CD8-positive, alpha-beta memory T cell (primary cell): Measurements from ENCODE around the gene C18orf54. TPM values are rescaled to one million over a fixed set of nuclear protein-coding genes. Genes with fewer than 3 reads are reported as not detected.
A peak's percentile ranks its signal among the peaks of the same experiment; 100 is the strongest.
"Not testable (repeated sequence)": the region's sequence is repeated elsewhere in the genome, so short reads cannot be mapped to it uniquely, and the experiment has no call there.

ENCODE experiments used
- CTCF ChIA-PET: fragments of 350-600 bp; sonication (Branson Sonifier 250); formaldehyde crosslinking; loops from one replicate; lab custom pipeline; 2021; ENCODE audit warnings: antibody characterized with exemption; lab: Charles Lee
- POLR2A ChIA-PET: fragments of 350-600 bp; sonication (Branson Sonifier 250); formaldehyde crosslinking; loops from one replicate; lab custom pipeline; 2021; ENCODE audit warnings: antibody characterized with exemption; lab: Charles Lee
- DNase-seq, 5 donors: peaks; one replicate each; pipeline versions ENCODE4 v3.0.0 to v3.0.0-alpha.2; 2020 to 2022; ENCODE audit warnings: mixed read lengths in 1 of 5
- H3K27ac ChIP-seq: one replicate; pipeline ENCODE4 v1.7.0; 2013; ENCODE audit warnings: low read depth, mild to moderate bottlenecking, low read length, moderate library complexity
- H3K27me3 ChIP-seq: 2 replicates; pipeline ENCODE4 v1.7.0; 2013; ENCODE audit warnings: low read length, mild to moderate bottlenecking; ENCODE audit not compliant: insufficient read depth, poor library complexity, severe bottlenecking
- H3K36me3 ChIP-seq: 2 replicates; pipeline ENCODE4 v1.7.0; 2013; ENCODE audit warnings: mild to moderate bottlenecking, low read length, moderate library complexity; ENCODE audit not compliant: insufficient read depth
- H3K4me1 ChIP-seq: 2 replicates; pipeline ENCODE4 v1.7.0; 2013; ENCODE audit warnings: mild to moderate bottlenecking, low read length, moderate library complexity; ENCODE audit not compliant: insufficient read depth
- H3K4me3 ChIP-seq: 2 replicates; pipeline ENCODE4 v1.7.0; 2013; ENCODE audit warnings: mild to moderate bottlenecking, low read length
- H3K9me3 ChIP-seq: 2 replicates; pipeline ENCODE4 v1.7.0; 2013; ENCODE audit warnings: mild to moderate bottlenecking, low read length
- H3K27ac Mint-ChIP-seq, 8 donors: one replicate each; pipeline ENCODE4 v1.8.0; 2020 to 2021; ENCODE audit warnings: mixed read lengths in 8 of 8, mild to moderate bottlenecking in 6 of 8, inconsistent platforms in 3 of 8, moderate library complexity in 3 of 8
- H3K27me3 Mint-ChIP-seq, 2 donors: one replicate each; pipeline ENCODE4 v1.8.0; 2020 to 2021; ENCODE audit warnings: mixed read lengths in 2 of 2, mild to moderate bottlenecking in 1 of 2, moderate library complexity in 1 of 2
- H3K36me3 Mint-ChIP-seq, 3 donors: one replicate each; pipeline ENCODE4 v1.8.0; 2020 to 2021; ENCODE audit warnings: mixed read lengths in 3 of 3, inconsistent platforms in 1 of 3, mild to moderate bottlenecking in 1 of 3
- H3K4me1 Mint-ChIP-seq, 3 donors: one replicate each; pipeline ENCODE4 v1.8.0; 2020 to 2021; ENCODE audit warnings: mixed read lengths in 3 of 3, inconsistent platforms in 1 of 3, mild to moderate bottlenecking in 1 of 3
- H3K4me3 Mint-ChIP-seq, 7 donors: one replicate each; pipeline ENCODE4 v1.8.0; 2020 to 2021; ENCODE audit warnings: mixed read lengths in 7 of 7, mild to moderate bottlenecking in 6 of 7, moderate library complexity in 4 of 7, inconsistent platforms in 2 of 7
- H3K9me3 Mint-ChIP-seq, 5 donors: one replicate each; pipeline ENCODE4 v1.8.0; 2020 to 2022; ENCODE audit warnings: mixed read lengths in 5 of 5, mild to moderate bottlenecking in 3 of 5, moderate library complexity in 2 of 5, inconsistent platforms in 1 of 5
- polyA plus RNA-seq: library from polyadenylated mRNA; unstranded; fragments of 300-500 nt; fragmentation: Illumina TruSeq; gene quantifications from one replicate; pipeline ENCODE4 v1.2.3, GENCODE V29; 2021
- total RNA-seq, 2 experiments: library from RNA; stranded (reverse); gene quantifications; one replicate each; pipeline ENCODE4 v1.2.3, GENCODE V29; 2021

Gene C18orf54
- 10 to 100 TPM; 10.1 to 10.6 TPM for total RNA-seq
- 1.1 TPM for polyA plus RNA-seq

DNA sequence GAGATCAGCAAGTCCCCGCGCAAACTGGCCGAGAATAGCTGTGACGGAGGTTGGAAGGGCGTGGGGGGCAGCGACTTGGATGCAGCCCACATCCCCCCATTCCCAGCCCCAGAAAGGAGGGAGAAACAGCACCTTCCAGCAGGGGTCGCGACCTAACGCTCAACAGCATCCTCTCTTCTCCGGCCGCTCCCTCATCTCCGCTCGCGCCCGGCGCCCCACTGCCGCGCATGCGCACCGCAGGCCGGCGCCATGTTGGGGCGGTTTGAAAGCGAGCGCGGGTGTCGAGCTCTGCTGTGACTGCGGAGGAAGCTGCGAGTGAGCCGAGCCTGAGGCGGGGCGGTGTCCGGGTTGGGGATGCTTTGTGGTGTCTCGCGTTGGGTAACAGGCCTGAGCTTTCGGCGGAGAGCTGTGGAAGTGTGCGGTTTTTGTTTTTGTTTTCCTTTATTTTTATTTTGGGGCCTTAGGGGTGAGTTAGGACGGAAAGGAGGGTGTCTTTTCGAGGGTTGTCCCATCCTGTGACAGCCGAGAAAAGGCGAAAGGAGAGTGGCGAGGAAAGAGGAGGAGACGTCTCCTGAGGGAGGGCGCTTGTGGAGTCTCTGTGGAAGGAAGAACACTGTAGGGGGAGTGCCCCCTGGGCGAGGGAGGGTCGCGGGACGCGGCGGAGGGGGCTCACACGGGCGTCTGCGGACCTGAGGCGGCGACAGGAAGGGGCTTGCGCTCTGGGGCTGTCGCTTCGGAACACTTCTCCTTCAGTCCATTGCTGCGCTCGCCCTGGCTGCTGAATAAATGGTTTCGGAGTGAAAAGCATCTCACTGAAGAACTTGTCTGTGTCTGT is at the start of gene C18orf54, which contains the start of gene STARD6:
Gene C18orf54, plus strand, starts transcription at position 247 of the 835 bp plus-strand sequence. CDS start 2,667 bp downstream, outside the sequence.
Gene STARD6, minus strand, starts transcription at position 199 of the 835 bp plus-strand sequence. CDS start 3,285 bp downstream, outside the sequence.
- H3K27ac ChIP-seq = peak within 1 kb of the TSS; percentile 81
- DNase-seq = peak; percentile 84 to 93 (median 90)
- Mint-ChIP-seq H3K4me1 (peaks cover 16 to 23% (median 22%) of the 10 kb centered on the region in 3 donors), H3K27me3 (peaks cover 0 to 3% of the 10 kb centered on the region in 2 donors), H3K9me3 (no peaks in the 10 kb centered on the region), H3K27ac (peak within 1 kb of the TSS; percentile 80 to 99 (median 96)), H3K36me3 (peaks cover 0 to 15% (median 3%) of the 10 kb centered on the region in 3 donors), H3K4me3 (peak within 1 kb of the TSS; percentile 95 to 100 (median 97))
- no peaks in the 10 kb centered on the region for H3K27me3 ChIP-seq
- CTCF ChIA-PET = interaction anchor here (0.6 to 2.0 kb wide), 16 partner anchors 8 to 156 kb away, joined by 3 to 13 read pairs (median 3); partner anchors contain the start of genes MBD2 and POLI
- peaks cover 12% of the 10 kb centered on the region for H3K4me1 ChIP-seq
- no peaks in the 10 kb centered on the region for H3K9me3 ChIP-seq
- no peaks in the 10 kb centered on the region for H3K36me3 ChIP-seq
- POLR2A ChIA-PET = interaction anchor here (0.6 to 1.2 kb wide), 6 partner anchors 88 to 135 kb away, joined by 3 to 5 read pairs (median 4); partner anchors contain the start of genes MBD2 and POLI
- peak within 1 kb of the TSS; percentile 95 for H3K4me3 ChIP-seq

DNA sequence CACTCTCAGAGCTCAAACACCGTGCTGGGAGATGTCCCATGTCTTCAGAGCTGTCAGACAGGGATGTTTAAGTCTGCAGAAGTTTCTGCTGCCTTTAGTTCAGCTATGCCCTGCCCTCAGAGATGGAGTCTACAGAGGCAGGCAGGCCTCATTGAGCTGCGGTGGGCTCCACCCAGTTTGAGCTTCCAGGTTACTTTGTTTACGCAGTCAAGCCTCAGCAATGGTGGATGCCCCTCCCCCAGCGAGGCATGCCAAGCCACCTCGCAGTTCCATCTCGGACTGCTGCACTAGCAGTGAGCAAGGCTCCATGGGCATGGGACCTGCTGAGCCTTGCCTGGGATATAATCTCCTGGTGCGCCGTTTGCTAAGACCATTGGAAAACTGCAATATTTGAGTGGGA is 48.1 kb upstream of the C18orf54 start:
- H3K27ac ChIP-seq, H3K9me3 ChIP-seq, H3K27ac Mint-ChIP-seq, H3K27me3 ChIP-seq, POLR2A ChIA-PET, H3K36me3 ChIP-seq, H3K27me3 Mint-ChIP-seq, DNase-seq, H3K9me3 Mint-ChIP-seq, H3K4me3 ChIP-seq, H3K36me3 Mint-ChIP-seq, CTCF ChIA-PET, H3K4me1 ChIP-seq, H3K4me1 Mint-ChIP-seq, H3K4me3 Mint-ChIP-seq: not testable (repeated sequence)

DNA sequence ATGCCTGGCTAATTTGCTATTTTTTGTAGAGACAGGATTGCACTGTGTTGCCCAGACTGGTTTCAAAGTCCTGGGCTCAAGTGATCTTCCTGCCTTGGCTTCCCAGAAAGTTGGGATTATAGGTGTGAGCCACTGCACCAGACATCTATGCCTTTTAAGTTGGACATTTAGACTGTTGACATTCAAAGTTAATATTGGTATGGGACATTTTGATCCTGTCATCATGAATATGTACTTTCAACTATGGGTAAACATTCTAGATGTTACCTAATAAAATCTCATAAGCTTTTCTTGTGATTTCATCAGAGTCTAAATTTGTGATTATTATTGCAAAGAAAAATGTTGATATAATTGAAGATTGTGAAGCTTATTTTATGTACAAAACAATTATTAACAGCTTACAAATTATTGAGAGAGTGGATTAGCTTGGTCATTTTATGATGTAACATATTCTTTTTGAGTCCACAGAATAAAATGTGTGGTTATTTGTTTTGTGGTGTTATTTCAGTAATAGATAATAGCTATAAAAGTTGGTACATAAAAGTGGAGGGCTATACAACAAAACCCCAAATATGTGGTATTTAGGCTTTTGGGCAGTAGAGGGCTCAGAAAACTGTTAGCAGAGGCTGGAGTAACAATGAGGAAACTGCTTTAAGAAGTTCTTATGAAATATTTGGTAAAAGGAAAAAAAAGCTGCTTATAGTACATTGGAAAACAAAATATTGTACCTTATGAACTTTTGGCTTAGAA is 41.5 kb upstream of the C18orf54 start:
- ChIA-PET POLR2A (no interaction called here), CTCF (no interaction called here)
- Histone ChIP-seq H3K4me1 (no peaks in the 10 kb centered on the region), H3K27me3 (no peaks in the 10 kb centered on the region), H3K36me3 (no peaks in the 10 kb centered on the region), H3K4me3 (no peak overlapping the region), H3K9me3 (no peaks in the 10 kb centered on the region), H3K27ac (no peak overlapping the region)
- H3K36me3 Mint-ChIP-seq = no peaks in the 10 kb centered on the region
- H3K27ac Mint-ChIP-seq = no peak overlapping the region
- H3K4me1 Mint-ChIP-seq = no peaks in the 10 kb centered on the region
- H3K4me3 Mint-ChIP-seq = no peak overlapping the region
- H3K9me3 Mint-ChIP-seq = no peaks in the 10 kb centered on the region
- peaks cover 0 to 27% of the 10 kb centered on the region in 2 donors for H3K27me3 Mint-ChIP-seq
- no peak for DNase-seq

DNA sequence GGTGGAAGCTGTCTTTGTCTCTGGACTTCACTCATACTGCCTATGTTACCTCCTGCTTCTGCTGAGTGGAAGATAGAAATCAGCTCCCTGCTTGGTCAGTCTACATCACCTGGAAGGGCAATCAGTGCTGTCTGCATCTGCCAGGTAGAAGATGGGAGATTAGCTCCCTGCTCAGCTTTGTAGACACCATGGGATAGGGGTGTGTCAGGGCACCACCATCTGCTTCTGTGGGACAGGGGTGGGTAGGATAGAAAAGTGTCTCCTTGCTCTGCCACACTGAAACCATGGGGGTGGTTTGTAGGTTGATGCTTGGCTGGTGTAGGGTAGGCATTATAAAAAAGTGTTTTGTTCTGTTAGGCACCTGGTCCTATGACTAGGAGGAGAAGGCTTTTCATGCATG is 34.1 kb upstream of the C18orf54 start:
- Histone ChIP-seq H3K27me3 (no peaks in the 10 kb centered on the region), H3K27ac (no peak overlapping the region), H3K36me3 (no peaks in the 10 kb centered on the region), H3K9me3 (no peaks in the 10 kb centered on the region), H3K4me1 (no peaks in the 10 kb centered on the region), H3K4me3 (no peak overlapping the region)
- H3K27me3 Mint-ChIP-seq = peaks cover 0 to 17% of the 10 kb centered on the region in 2 donors
- H3K9me3 Mint-ChIP-seq = no peaks in the 10 kb centered on the region
- CTCF ChIA-PET = no interaction called here
- no peak overlapping the region for H3K4me3 Mint-ChIP-seq
- no peaks in the 10 kb centered on the region for H3K36me3 Mint-ChIP-seq
- no peaks in the 10 kb centered on the region for H3K4me1 Mint-ChIP-seq
- POLR2A ChIA-PET = no interaction called here
- no peak overlapping the region for H3K27ac Mint-ChIP-seq
- DNase-seq = no peak

DNA sequence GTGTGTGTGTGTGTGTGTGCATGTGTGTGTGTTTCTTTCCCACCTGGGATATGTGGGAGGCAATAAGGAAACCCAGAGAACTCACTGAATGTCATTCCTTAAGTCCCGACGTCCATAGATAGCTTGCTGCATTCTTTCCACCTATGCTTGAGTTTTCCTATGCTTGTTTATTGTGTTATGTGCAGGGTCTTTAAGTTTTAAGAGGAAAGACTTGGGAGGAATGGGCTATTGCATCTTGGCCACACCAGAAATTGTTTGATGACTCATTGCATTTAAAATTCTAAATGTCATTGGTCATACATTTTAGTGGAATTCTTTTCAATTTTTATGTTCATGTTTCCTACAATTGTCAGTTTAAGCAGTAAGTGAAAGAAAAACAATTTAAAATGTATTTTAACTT is 33.7 kb upstream of the C18orf54 start:
- no peaks in the 10 kb centered on the region for H3K4me1 ChIP-seq
- Mint-ChIP-seq H3K9me3 (no peaks in the 10 kb centered on the region), H3K4me1 (no peaks in the 10 kb centered on the region), H3K4me3 (no peak overlapping the region), H3K27me3 (peaks cover 0 to 14% of the 10 kb centered on the region in 2 donors), H3K36me3 (no peaks in the 10 kb centered on the region), H3K27ac (no peak overlapping the region)
- H3K9me3 ChIP-seq = no peaks in the 10 kb centered on the region
- no peak for DNase-seq
- H3K27ac ChIP-seq = no peak overlapping the region
- no peaks in the 10 kb centered on the region for H3K36me3 ChIP-seq
- ChIA-PET POLR2A (no interaction called here), CTCF (no interaction called here)
- no peaks in the 10 kb centered on the region for H3K27me3 ChIP-seq
- H3K4me3 ChIP-seq = no peak overlapping the region

DNA sequence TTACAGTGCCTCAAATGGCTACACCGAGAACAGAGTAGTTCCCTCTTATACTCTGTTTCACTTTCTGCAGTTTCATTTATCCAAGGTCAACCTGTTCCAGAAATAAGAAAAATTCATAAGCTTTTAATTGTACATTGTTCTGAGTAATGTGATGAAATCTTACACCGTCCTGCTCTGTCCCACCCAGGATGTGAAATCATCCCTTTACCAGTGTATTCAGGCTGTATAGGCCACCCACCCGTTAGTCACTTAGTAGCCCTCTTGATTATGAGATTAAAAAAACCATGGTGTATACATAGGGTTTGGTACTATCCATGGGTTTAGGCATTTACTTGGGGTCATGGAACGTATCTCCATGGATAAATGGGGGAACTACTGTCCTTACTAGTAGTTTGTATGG is 29.9 kb upstream of the C18orf54 start:
- ChIA-PET POLR2A (no interaction called here), CTCF (no interaction called here)
- no peaks in the 10 kb centered on the region for H3K36me3 Mint-ChIP-seq

GRCh38 chr18:54329787-54330186 is 27.9 kb upstream of the C18orf54 start:
- no peaks in the 10 kb centered on the region for H3K27me3 ChIP-seq
- no peaks in the 10 kb centered on the region for H3K36me3 ChIP-seq
- H3K27ac Mint-ChIP-seq = no peak overlapping the region
- H3K27me3 Mint-ChIP-seq = peaks cover 1 to 12% of the 10 kb centered on the region in 2 donors
- no peak overlapping the region for H3K4me3 Mint-ChIP-seq
- DNase-seq = no peak
- H3K36me3 Mint-ChIP-seq = no peaks in the 10 kb centered on the region
- no peaks in the 10 kb centered on the region for H3K4me1 ChIP-seq
- ChIA-PET POLR2A (no interaction called here), CTCF (no interaction called here)
- H3K9me3 Mint-ChIP-seq = no peaks in the 10 kb centered on the region
- H3K9me3 ChIP-seq = no peaks in the 10 kb centered on the region
- H3K4me3 ChIP-seq = no peak overlapping the region
- no peaks in the 10 kb centered on the region for H3K4me1 Mint-ChIP-seq
- H3K27ac ChIP-seq = no peak overlapping the region

More for the DNA sequence above, 29.9 kb upstream of the C18orf54 start:
- H3K9me3 Mint-ChIP-seq = no peaks in the 10 kb centered on the region
- H3K36me3 ChIP-seq = no peaks in the 10 kb centered on the region
- H3K27ac Mint-ChIP-seq = no peak overlapping the region
- no peaks in the 10 kb centered on the region for H3K4me1 Mint-ChIP-seq
- H3K4me3 Mint-ChIP-seq = no peak overlapping the region
- no peak for DNase-seq
- peaks cover 0 to 12% of the 10 kb centered on the region in 2 donors for H3K27me3 Mint-ChIP-seq
- no peak overlapping the region for H3K4me3 ChIP-seq
- no peaks in the 10 kb centered on the region for H3K27me3 ChIP-seq
- no peak overlapping the region for H3K27ac ChIP-seq
- no peaks in the 10 kb centered on the region for H3K9me3 ChIP-seq
- no peaks in the 10 kb centered on the region for H3K4me1 ChIP-seq
